DOHH2 (cell line): ENCODE measurements around the gene OR4D11.

Experiments used
- H3F3A ChIP-seq: fragments of 200-600 bp; sonication (generic), shearing (Covaris generic); 2 replicates; pipeline ENCODE4 v1.6.0; 2016; ENCODE audit warnings: antibody characterized with exemption, mild to moderate bottlenecking; ENCODE audit not compliant: control insufficient read depth, insufficient read depth
- H3K27ac ChIP-seq: fragments of 200-600 bp; sonication (generic); 2 replicates; pipeline ENCODE4 v1.5.1; 2014; ENCODE audit warnings: low read depth, mild to moderate bottlenecking, low read length, moderate library complexity
- H3K27me3 ChIP-seq: fragments of 200-600 bp; sonication (generic); 2 replicates; pipeline ENCODE4 v1.6.1; 2014; ENCODE audit warnings: mild to moderate bottlenecking, low read length, mixed read lengths; ENCODE audit not compliant: control insufficient read depth
- H3K36me3 ChIP-seq: fragments of 200-600 bp; sonication (generic); 2 replicates; pipeline ENCODE4 v1.6.1; 2014; ENCODE audit warnings: mild to moderate bottlenecking, low read length, moderate library complexity, mixed read lengths; ENCODE audit not compliant: control insufficient read depth
- H3K4me1 ChIP-seq: fragments of 200-600 bp; sonication (generic); 2 replicates; pipeline ENCODE4 v1.6.1; 2014; ENCODE audit warnings: mild to moderate bottlenecking, low read length, mixed read lengths; ENCODE audit not compliant: control insufficient read depth
- H3K4me2 ChIP-seq: fragments of 200-600 bp; sonication (generic); 2 replicates; pipeline ENCODE4 v1.6.0; 2014; ENCODE audit warnings: mild to moderate bottlenecking, low read length, moderate library complexity
- H3K4me3 ChIP-seq: fragments of 200-600 bp; sonication (generic); 2 replicates; pipeline ENCODE4 v1.5.1; 2014; ENCODE audit warnings: mild to moderate bottlenecking, low read length, mixed read lengths
- H3K79me2 ChIP-seq: fragments of 200-600 bp; sonication (generic); 2 replicates; pipeline ENCODE4 v1.6.1; 2014; ENCODE audit warnings: mild to moderate bottlenecking, low read length, mixed read lengths; ENCODE audit not compliant: control insufficient read depth
- H3K9me2 ChIP-seq: fragments of 200-600 bp; sonication (generic); replicated peaks from 2 replicates; pipeline ENCODE4 v1.6.1; 2014; ENCODE audit warnings: mild to moderate bottlenecking, low read length, mixed read lengths; ENCODE audit not compliant: control insufficient read depth
- H3K9me3 ChIP-seq: fragments of 200-600 bp; sonication (generic); 2 replicates; pipeline ENCODE4 v1.6.1; 2014; ENCODE audit warnings: antibody characterized with exemption, low read length, mixed read lengths; ENCODE audit not compliant: control insufficient read depth, insufficient read depth
- H4K20me1 ChIP-seq: fragments of 200-600 bp; sonication (generic); 2 replicates; pipeline ENCODE4 v1.6.0; 2014; ENCODE audit warnings: low read depth, mild to moderate bottlenecking, antibody characterized with exemption, low read length, moderate library complexity; ENCODE audit not compliant: control insufficient read depth, insufficient read depth
- CTCF ChIP-seq: fragments of 200-600 bp; sonication (generic); IDR thresholded peaks from one replicate; pipeline ENCODE4 v1.5.1; 2014; ENCODE audit warnings: antibody characterized with exemption, mild to moderate bottlenecking, low read depth, low read length; ENCODE audit not compliant: poor library complexity, severe bottlenecking
- EZH2phosphoT487 ChIP-seq: fragments of 200-600 bp; sonication (generic); IDR thresholded peaks from 2 replicates; pipeline ENCODE4 v1.6.1; 2017; ENCODE audit warnings: borderline replicate concordance, mild to moderate bottlenecking, antibody characterized with exemption, low read length, moderate library complexity, mixed read lengths

The OR4D11 gene

GRCh38 chr11:59503276-59503675, at the start of gene OR4D11:
Gene OR4D11, plus strand, starts transcription at chr11:59503576. Its CDS starts 0 bp downstream, at chr11:59503576.
- Histone ChIP-seq H4K20me1 (no peaks in the 10 kb centered on the region), H3F3A (no peaks in the 10 kb centered on the region), H3K27ac (no peak within 1 kb of the TSS), H3K4me2 (no peak within 1 kb of the TSS), H3K9me2 (no peaks in the 10 kb centered on the region; the same call in 1 of the 2 replicates), H3K4me1 (no peaks in the 10 kb centered on the region), H3K4me3 (no peak within 1 kb of the TSS), H3K9me3 (no peaks in the 10 kb centered on the region), H3K79me2 (no peaks in the 10 kb centered on the region), H3K36me3 (no peaks in the 10 kb centered on the region), H3K27me3 (no peaks in the 10 kb centered on the region)
- TF ChIP-seq CTCF (no peak), EZH2phosphoT487 (no peak)

DNA sequence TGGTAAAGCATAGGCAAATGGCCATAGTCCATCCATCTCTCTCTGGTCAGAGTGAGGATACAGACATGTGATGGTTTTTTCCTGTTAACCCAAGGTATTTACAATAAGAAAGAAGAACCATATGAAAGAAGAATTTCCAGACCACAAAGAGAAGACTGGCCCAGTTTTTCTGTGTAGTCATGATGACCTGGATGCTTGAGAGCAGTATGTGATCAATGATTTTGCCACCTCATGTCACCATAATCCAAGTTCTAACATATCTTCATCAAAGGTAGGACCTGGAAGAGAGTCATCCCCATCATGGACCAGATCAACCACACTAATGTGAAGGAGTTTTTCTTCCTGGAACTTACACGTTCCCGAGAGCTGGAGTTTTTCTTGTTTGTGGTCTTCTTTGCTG, 46.7 kb upstream of the OR4D11 start, which contains the start of gene OR4D6:
TSS of gene OR4D6 (plus strand) at position 301 of the 400 bp plus-strand sequence. CDS start at position 301, 0 bp downstream.
- H3K4me3 ChIP-seq = no peak within 1 kb of the TSS
- H3K9me3 ChIP-seq = no peaks in the 10 kb centered on the region
- peaks cover 6% of the 10 kb centered on the region; the same call in 1 of the 2 replicates for H3K27me3 ChIP-seq
- no peaks in the 10 kb centered on the region for H3K4me1 ChIP-seq
- TF ChIP-seq CTCF (no peak), EZH2phosphoT487 (no peak)
- no peaks in the 10 kb centered on the region for H4K20me1 ChIP-seq
- no peaks in the 10 kb centered on the region for H3F3A ChIP-seq
- H3K27ac ChIP-seq = no peak within 1 kb of the TSS
- no peak within 1 kb of the TSS for H3K4me2 ChIP-seq
- no peaks in the 10 kb centered on the region for H3K79me2 ChIP-seq
- no peaks in the 10 kb centered on the region for H3K36me3 ChIP-seq
- H3K9me2 ChIP-seq = no peaks in the 10 kb centered on the region

DNA sequence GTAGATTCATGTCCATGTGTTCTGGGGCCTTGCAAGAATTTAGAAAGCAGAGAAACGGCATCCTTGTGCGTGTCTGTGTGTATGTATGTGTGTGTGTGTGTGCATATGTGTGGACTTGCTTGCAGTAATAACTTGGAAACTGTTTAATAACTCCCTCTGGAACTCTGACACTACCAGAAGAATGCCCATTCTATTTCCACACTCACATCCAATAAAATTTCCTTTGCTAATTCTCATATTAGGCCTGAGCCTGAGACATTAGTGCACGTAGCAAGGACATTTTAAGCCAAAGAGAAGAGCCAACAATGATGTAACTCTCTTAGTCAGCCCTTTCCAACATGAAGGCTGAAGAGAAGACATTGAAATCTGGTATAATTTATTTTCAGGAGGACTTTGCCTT, 43.5 kb upstream of the OR4D11 start:
- no peaks in the 10 kb centered on the region for H3F3A ChIP-seq
- no peaks in the 10 kb centered on the region for H3K36me3 ChIP-seq
- H3K27me3 ChIP-seq = peaks cover 6% of the 10 kb centered on the region; the same call in 1 of the 2 replicates
- H3K4me2 ChIP-seq = no peak overlapping the region
- no peak overlapping the region for H3K27ac ChIP-seq
- TF ChIP-seq EZH2phosphoT487 = no peak
- no peak for TF ChIP-seq CTCF
- H3K9me3 ChIP-seq = no peaks in the 10 kb centered on the region
- no peak overlapping the region for H3K4me3 ChIP-seq
- H3K9me2 ChIP-seq = no peaks in the 10 kb centered on the region
- no peaks in the 10 kb centered on the region for H3K79me2 ChIP-seq
- no peaks in the 10 kb centered on the region for H4K20me1 ChIP-seq
- no peaks in the 10 kb centered on the region for H3K4me1 ChIP-seq

- H3F3A ChIP-seq = no peaks in the 10 kb centered on the region
- H3K27ac ChIP-seq = no peak overlapping the region
- no peaks in the 10 kb centered on the region for H3K79me2 ChIP-seq
- H4K20me1 ChIP-seq = no peaks in the 10 kb centered on the region
- no peak overlapping the region for H3K4me2 ChIP-seq
- H3K9me2 ChIP-seq = no peaks in the 10 kb centered on the region
- no peaks in the 10 kb centered on the region for H3K36me3 ChIP-seq
- TF ChIP-seq CTCF (no peak), EZH2phosphoT487 (no peak)
- no peaks in the 10 kb centered on the region for H3K9me3 ChIP-seq
- H3K4me3 ChIP-seq = no peak overlapping the region
- no peaks in the 10 kb centered on the region for H3K4me1 ChIP-seq
- no peaks in the 10 kb centered on the region for H3K27me3 ChIP-seq
These were observed 40.2 kb upstream of the OR4D11 start for GRCh38 chr11:59463190-59463641.
